ENCODE data around the gene HNRNPA0.

GRCh38 chr5:137782055-137782454 is 27.9 kb upstream of the HNRNPA0 start:
- TF ChIP-seq POLR2AphosphoS5 (IDR thresholded peaks at IDR 0.05; ENCODE audit: low read depth, low read length) (no peak), CTCF (IDR thresholded peaks at IDR 0.05) (no peak), SIN3A (IDR thresholded peaks at IDR 0.05; ENCODE audit: borderline replicate concordance, insufficient read depth, low read depth, low read length) (no peak), TCF7L2 (IDR thresholded peaks at IDR 0.05; ENCODE audit: low read depth, low read length) (no peak)

Measured in Panc1 (cell line).